ENCODE measurements around the gene EVI5. TPM values are rescaled to one million over a fixed set of nuclear protein-coding genes. Genes with fewer than 3 reads are reported as not detected.

EVI5 gene
- total and polyA plus RNA-seq, 10 of the 15 experiments (the other 5 are each of a cell fraction or from before 2014, with no cell fraction given) = 0.27 to 6.8 (median 1.7) TPM

GRCh38 chr1:92585831-92586230 is 199.1 kb downstream of the EVI5 start:
- Histone ChIP-seq H3K4me1 (ENCODE audit: control insufficient read depth, insufficient read depth, low read length) (peaks cover 8% of the 10 kb centered on the region), H3K36me3 (ENCODE audit: control insufficient read depth in 2 of 2, insufficient read depth in 2 of 2, low read length in 1 of 2) (no peaks in the 10 kb centered on the region), H2AFZ (ENCODE audit: control insufficient read depth, low read depth, low read length) (no peak overlapping the region), H3K9me3 (replicated peaks; ENCODE audit: control insufficient read depth, insufficient read depth, low read length) (no peaks in the 10 kb centered on the region; the same call in 1 of the 3 replicates), H4K20me1 (ENCODE audit: control insufficient read depth, insufficient read depth) (no peaks in the 10 kb centered on the region), H3K4me2 (ENCODE audit: control insufficient read depth, insufficient read depth) (no peak overlapping the region), H3K9ac (ENCODE audit: control insufficient read depth, insufficient read depth, low read length) (no peak overlapping the region), H3K27me3 (replicated peaks in 1 of 2; ENCODE audit: control insufficient read depth in 2 of 2, insufficient read depth in 2 of 2, low read length in 1 of 2) (no peaks in the 10 kb centered on the region), H3K27ac (ENCODE audit: control insufficient read depth, insufficient read depth) (no peak overlapping the region), H3K79me2 (ENCODE audit: control insufficient read depth, insufficient read depth, low read length) (no peaks in the 10 kb centered on the region), H3K4me3 (no peak overlapping the region)
- BruUV-seq (replicated peaks) = no TSS peak
- TF ChIP-seq PAX8 (IDR thresholded peaks at IDR 0.05) (no peak), IRF4 (IDR thresholded peaks at IDR 0.05; ENCODE audit: low read depth, low read length) (no peak), YBX1 (IDR thresholded peaks at IDR 0.05) (no peak), RUNX3 (IDR thresholded peaks at IDR 0.05; ENCODE audit: low read length) (no peak), MAX (IDR thresholded peaks at IDR 0.05; ENCODE audit: low read depth, low read length) (no peak), ZNF207 (IDR thresholded peaks at IDR 0.05; ENCODE audit: borderline replicate concordance) (no peak), FOXM1 (IDR thresholded peaks at IDR 0.05; ENCODE audit: low read depth, low read length) (no peak), LARP7 (IDR thresholded peaks at IDR 0.05) (no peak), IKZF2 (IDR thresholded peaks at IDR 0.05) (no peak), E2F4 (IDR thresholded peaks at IDR 0.05; ENCODE audit: low read depth, low read length) (no peak), CTCF (IDR thresholded peaks at IDR 0.05 in 2 of 3, conservative IDR thresholded peaks at IDR 0.05 in 1 of 3; ENCODE audit: control insufficient read depth in 2 of 3, extremely low read depth in 1 of 3, insufficient read depth in 1 of 3, low read depth in 3 of 3, low read length in 3 of 3) (no peak), ZNF274 (IDR thresholded peaks at IDR 0.05; ENCODE audit: insufficient read depth, insufficient read length) (no peak), CEBPB (IDR thresholded peaks at IDR 0.05; ENCODE audit: borderline replicate concordance in 1 of 2, low read depth in 2 of 2, low read length in 2 of 2) (no peak), E4F1 (IDR thresholded peaks at IDR 0.05; ENCODE audit: borderline replicate concordance, partially characterized antibody) (no peak)
- ChIA-PET SMC1A (ENCODE audit: uncharacterized antibody, unreplicated experiment) (interaction anchor here (0.6 to 2.6 kb wide), 6 partner anchors 11 to 275 kb away, joined by 3 to 15 read pairs (median 5); no protein-coding TSS in a partner anchor), CTCF (interaction anchor here (0.9 to 2.0 kb wide), 3 partner anchors 12 to 99 kb away, joined by 3 to 7 read pairs (median 4); partner anchors contain the start of gene GFI1), POLR2A (interaction anchor here (0.7 to 2.5 kb wide), 3 partner anchors 46 to 101 kb away, joined by 3 to 11 read pairs (median 8); no protein-coding TSS in a partner anchor), RAD21 (ENCODE audit: unreplicated experiment) (interaction anchor here (1.1 to 2.9 kb wide), 2 partner anchors 11 to 48 kb away, joined by 3 to 23 read pairs; no protein-coding TSS in a partner anchor)
- no peak for ATAC-seq
- no peak for DNase-seq (ENCODE audit: low read depth, low spot score)
- FAIRE-seq = no peak
- intact Hi-C loops (cut with micrococcal nuclease; ENCODE audit: unreplicated experiment) = loop anchor here (5.0 kb wide), 1 partner anchor 189 kb away; no protein-coding TSS in a partner anchor
- in situ Hi-C loops (cut with MboI) = loop anchor here (5.0 kb wide), 1 partner anchor 104 kb away; no protein-coding TSS in a partner anchor
